ENCODE measurements around the gene CCDC63.
"Not testable (repeated sequence)": the region's sequence is repeated elsewhere in the genome, so short reads cannot be mapped to it uniquely, and the experiment has no call there.

Gene CCDC63

GRCh38 chr12:110927546-110927945, 80.8 kb downstream of the CCDC63 start:
- DNase-seq: no peak

GRCh38 chr12:110928700-110929099, 81.9 kb downstream of the CCDC63 start:
- DNase-seq: no peak

DNA sequence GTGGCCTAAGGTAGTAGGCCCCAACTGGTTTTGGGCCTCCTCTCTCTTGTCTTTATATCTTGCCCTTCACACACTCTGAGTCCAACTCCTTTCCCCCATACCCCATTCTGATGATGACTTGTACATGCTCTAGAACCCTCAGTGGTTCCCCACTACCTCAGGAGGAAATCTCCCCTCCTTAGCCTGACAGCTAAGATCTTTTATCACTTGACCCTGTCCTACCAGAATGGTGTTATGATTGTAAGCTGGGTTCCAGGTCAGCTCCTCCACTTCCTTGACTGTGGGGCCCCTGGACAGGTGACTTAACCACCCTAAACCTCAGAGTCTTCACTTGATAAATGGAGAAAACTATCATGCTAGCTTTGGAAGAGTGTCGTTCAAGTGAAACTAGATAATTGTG, 83.0 kb downstream of the CCDC63 start:
- no peak for DNase-seq

DNA sequence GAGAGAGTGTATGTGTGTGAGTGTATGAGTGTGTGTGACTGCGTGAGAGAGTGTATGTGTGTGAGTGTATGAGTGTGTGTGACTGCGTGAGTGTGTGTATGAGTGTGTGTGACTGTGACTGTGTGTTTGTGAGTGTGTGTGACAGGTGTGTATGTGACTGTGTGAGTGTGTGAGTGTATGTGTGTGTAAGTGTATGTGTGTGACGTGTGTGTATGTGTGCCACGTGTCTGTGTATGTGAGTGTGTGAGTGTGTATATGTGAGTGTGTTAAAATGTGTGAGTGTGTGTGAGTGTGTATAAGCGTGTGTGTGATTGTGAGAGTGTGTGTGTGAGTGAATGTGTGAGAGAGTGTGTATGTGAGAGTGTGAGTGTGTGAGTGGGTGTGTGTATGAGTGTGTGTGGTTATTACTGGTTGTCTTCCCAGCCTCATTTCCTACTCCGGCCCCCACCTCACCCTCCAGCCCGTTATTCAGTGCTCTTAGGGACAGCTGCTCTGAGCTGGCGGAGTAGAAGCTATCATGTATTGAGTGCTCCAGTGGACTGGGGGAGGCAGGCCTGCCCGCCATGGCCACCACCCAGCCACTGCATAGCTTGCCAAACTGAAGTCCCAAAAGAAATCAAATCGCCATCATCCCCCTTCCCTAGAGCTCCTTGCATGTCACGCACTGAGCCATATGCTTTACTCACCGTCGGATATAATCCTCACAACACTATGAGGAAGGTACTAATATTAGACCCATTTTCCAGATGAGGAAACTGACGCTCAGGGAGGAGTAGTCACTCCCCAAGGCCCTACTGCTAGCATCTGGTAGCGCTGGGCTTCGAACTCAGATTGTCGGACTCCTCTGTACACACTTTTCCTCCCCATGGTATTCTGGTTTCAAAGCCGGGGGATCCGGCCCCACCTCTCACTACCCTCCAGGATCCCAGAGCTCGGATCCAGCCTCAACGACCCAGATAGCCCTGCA, 83.8 kb downstream of the CCDC63 start:
- no peak for DNase-seq

- DNase-seq: no peak
Observed at GRCh38 chr12:110931315-110931728, 84.5 kb downstream of the CCDC63 start.

- DNase-seq: no peak
Observed at GRCh38 chr12:110932046-110932445, 85.3 kb downstream of the CCDC63 start.

GRCh38 chr12:110933326-110933974, 86.7 kb downstream of the CCDC63 start:
- no peak for DNase-seq

DNA sequence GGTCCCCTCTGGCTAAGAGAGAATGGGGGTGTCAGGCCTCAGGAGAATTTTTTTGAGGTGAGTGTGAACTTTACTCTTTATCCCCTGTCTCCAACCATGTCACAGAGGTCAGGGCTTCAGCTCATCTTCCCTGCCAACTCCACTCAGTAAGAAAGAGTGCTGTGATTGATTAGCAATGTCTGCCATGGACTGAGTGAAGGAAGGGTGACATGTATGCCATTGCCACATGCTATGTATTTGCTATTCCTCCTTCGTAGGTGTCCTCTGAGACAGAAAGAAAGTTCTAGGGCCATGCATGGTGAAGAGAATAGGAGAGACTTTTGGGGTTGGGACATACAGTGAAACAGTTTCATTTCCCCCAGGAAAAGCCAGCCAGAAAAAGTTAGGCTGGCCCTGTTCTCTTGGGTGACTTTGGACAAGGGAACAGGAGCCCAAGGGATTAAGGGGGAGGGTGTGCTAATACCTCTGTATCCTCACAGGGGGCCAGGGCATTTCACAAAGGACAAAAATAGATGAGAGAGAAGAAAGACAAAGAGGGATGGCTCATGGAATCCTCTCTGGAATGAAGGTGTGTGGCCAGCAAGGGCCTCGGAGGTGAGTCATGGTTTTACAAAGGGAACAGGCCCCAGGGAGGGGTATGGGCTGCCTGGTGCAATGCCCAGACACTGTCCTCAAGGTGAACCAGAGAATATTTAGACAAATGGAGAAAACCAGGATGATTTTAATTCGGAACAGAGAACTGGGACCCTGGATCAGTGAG, 87.5 kb downstream of the CCDC63 start:
- DNase-seq: no peak

DNA sequence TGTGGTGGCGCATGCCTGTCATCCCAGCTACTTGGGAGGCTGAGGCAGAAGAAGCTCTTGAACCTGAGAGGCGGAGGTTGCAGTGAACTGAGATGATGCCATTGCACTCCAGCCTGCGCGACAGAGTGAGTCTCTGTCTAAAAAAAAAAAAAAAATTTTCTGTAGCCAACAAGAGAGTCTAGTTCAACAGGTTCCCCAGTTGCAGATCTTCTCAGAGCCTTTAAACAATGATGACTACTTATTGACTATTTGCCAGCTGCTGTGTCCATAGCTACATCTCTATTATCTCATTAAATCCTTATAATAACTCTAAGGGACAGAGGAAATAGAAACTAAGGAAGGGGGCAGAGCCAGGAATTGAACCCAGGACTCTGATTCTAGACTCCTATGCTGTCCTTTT, 88.8 kb downstream of the CCDC63 start:
- no peak for DNase-seq

GRCh38 chr12:110936367-110937103, 89.7 kb downstream of the CCDC63 start:
- no peak for DNase-seq

DNA sequence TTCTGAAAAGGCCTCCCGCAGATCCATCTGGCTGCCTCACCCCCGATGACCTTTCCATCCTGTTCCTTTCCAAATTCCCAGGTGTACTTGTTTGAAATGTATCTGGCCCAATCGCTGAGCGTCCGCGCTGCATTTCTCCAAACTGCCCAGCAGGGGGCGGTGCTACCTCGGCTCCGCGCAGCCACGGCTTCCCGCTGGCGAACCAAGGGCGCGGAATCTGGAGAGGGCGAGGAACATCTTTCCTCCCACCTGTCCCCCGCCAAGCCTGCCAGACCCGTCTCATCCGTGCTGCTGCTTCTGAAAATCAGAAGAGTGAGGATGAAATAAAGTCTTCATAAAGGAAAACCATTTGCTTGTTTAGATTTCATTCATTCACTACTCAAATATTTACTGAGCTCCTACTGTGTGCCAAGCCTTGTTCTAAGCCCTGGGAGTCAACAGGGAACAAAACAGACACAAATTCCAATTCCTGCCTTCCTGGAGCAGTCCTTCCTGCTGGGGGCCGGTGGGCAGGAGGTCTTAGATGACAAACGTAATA, 90.4 kb downstream of the CCDC63 start:
- no peak for DNase-seq

DNA sequence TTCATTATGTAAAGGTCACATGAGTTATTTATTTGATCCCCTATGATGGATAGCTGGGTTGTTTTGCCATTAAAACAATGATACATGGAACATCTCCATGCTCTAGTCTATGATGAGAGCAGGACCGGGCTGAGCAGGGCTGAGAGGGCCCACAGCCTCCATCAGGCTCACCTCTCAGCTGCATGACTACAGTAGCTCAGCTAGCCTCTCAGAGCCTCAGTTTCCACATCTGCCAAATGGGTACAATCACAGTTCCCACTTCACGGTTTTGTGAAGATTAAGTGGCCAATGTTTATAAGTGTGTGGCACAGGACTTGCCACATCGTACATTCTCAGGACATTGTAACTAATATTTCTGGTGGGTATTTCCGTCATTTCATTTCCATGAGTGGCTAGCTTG, 93.5 kb downstream of the CCDC63 start:
- DNase-seq: no peak

DNA sequence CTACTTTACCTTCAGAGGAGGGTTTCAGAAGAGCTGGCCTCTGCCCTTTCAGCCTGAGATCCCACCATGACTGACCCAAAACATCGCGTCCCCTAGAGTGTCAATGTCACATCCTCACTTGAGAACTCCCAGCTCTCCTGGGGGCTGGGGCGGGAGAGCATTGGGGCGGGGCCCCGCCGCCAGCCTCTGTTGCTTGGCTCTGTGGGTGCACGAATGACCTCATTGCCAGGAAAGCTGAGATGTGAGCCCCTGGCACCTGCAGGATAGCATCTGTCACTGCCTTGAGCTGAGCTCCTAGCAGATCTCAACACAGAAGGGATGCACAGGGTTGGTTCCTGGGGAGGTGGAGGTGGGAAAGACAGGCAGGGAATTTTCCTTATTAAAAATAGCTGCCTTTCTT, 94.1 kb downstream of the CCDC63 start:
- no peak for DNase-seq

- DNase-seq: no peak
Observed at GRCh38 chr12:110941391-110941790, 94.6 kb downstream of the CCDC63 start.

GRCh38 chr12:110943373-110943772, 96.6 kb downstream of the CCDC63 start:
- DNase-seq: no peak

DNA sequence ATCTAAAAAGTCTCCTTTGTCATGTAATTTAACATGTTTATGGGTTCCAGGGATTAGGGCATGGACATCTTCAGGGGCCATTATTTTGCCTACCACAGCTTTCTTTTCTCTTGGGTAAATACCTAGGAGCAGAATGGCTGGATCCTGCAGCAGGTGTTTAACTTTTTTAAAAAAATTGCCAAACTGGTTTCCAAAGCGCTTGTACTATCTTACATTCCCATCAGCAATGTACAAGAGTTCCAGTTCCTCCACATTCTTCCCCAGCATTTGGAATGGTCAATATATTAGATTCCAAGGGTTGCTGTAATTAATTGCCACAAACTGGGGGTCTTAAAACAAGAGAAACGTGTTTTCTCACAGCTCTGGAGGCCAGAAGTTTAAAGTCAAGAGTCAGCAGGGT, 101.3 kb downstream of the CCDC63 start:
- DNase-seq: no peak

DNA sequence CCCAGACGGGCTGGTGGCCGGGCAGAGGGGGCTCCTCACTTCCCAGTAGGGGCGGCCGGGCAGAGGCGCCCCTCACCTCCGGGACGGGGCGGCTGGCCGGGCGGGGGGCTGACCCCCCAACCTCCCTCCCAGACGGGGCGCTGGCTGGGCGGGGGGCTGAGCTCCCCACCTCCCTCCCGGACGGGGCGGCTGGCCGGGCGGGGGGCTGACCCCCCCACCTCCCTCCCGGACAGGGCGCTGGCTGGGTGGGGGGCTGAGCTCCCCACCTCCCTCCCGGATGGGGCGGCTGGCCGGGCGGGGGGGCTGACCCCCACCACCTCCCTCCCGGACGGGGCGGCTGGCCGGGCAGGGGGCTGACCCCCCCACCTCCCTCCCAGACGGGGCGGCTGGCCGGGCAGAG, 103.7 kb downstream of the CCDC63 start:
- DNase-seq: not testable (repeated sequence)

GRCh38 chr12:110950867-110951266, 104.1 kb downstream of the CCDC63 start:
- not testable (repeated sequence) for DNase-seq

Data from GF-D8 (cell line).